Inferior parietal cortex (tissue), 1 donor: ENCODE data around the gene GTF2IRD1.
"Not testable (repeated sequence)": the region's sequence is repeated elsewhere in the genome, so short reads cannot be mapped to it uniquely, and the experiment has no call there.

Source experiments
- DNase-seq: peaks from one replicate; pipeline ENCODE4 v3.0.0-alpha.2; 2016; ENCODE audit errors: extremely low spot score

The GTF2IRD1 gene

DNA sequence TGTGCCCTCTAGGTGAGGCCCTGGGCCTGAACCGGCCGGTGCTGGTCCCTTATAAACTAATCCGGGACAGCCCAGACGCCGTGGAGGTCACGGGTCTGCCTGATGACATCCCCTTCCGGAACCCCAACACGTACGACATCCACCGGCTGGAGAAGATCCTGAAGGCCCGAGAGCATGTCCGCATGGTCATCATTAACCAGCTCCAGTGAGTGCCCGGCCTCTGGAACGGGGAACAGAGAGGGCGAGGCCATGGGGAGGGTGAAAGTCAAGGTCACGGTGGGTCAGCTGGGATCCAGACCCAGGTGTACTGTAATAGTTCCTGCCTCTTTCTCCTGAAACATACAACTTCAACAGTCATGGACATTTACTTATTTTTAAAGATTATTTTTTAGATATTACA is 137.1 kb downstream of the GTF2IRD1 start:
- no peak for DNase-seq

DNA sequence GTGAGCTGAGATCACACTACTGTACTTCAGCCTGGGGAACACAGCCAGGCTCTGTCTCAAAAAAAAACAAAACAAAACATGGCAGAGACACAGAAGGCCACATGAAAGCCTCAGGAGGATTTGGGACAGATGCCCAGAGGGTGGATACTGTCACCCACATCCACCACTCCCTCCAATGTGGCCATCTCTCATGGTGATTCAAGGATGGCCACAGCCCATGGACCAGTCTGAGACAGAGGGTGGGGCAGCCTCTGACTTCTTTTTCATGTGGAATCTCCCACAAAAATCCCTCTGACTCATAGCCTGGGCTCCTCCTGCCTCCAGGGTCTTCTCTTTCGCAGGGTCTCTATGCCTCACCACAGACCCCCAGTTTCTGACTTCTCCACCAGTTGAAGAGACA is 144.9 kb downstream of the GTF2IRD1 start:
- no peak for DNase-seq

- DNase-seq = no peak
Measured at GRCh38 chr7:74599244-74599643, 145.5 kb downstream of the GTF2IRD1 start.

DNA sequence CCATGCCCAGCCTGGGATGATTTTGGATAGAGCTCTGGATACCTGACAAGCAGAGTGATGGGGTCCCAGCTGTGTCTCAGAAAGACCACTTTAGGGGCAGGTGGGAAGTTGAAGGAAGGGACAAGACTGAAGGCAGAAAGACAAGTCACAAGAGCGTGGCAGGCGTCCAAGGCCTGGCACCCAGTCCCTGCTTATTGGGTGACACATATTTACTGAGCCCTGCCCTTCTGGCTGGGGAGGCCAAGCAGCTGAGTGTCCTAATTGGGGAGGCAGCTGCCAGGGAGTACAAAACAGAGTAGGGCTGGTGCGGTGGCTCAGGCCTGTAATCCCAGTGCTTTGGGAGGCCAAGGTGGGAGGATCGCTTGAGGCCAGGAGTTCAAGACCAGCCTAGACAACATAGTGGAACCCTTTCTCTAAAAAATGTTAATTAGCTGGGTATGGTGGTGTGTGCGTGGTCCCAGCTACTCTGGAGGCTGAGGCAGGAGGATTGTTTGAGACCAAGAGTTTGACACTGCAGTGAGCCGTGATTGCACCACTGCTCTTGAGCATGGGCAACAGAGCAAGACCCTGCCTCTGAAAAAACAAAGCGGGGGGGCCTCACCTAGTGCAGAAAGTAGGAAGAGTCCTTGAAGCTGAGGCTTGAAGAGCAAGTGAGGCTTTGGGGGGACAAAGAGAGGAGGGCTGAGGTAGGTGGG is 150.8 kb downstream of the GTF2IRD1 start:
- DNase-seq = no peak

- DNase-seq = no peak
Measured at GRCh38 chr7:74606101-74606908, 152.6 kb downstream of the GTF2IRD1 start.

DNA sequence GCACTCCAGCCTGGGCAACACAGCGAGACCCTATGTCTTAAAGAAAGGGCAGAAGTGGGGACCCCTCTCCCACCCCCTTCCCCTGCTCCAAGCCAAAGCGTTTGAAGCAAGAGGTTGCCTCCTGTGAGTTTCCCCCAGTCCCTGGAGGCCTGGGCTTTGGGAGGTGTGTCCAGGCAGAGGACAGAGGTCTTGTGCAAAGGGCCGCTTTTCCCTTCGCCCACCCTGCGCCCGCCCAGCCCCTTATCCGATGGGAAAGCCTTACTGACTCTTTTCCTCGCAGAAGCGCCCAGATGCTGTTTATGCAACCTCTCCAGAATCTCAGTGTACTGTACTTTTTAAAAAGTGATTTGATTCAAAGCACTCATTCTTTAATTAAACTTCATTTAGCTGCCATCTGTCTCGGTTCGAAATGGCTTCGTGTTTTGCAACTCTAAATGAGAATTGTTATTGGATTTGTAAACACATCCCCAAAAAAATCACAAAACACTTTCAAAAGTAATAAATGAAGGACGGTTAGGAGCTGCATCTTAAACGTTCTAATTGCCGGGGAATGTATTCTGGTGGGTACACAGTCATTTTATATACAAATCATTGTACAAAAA is 153.3 kb downstream of the GTF2IRD1 start:
- no peak for DNase-seq

DNA sequence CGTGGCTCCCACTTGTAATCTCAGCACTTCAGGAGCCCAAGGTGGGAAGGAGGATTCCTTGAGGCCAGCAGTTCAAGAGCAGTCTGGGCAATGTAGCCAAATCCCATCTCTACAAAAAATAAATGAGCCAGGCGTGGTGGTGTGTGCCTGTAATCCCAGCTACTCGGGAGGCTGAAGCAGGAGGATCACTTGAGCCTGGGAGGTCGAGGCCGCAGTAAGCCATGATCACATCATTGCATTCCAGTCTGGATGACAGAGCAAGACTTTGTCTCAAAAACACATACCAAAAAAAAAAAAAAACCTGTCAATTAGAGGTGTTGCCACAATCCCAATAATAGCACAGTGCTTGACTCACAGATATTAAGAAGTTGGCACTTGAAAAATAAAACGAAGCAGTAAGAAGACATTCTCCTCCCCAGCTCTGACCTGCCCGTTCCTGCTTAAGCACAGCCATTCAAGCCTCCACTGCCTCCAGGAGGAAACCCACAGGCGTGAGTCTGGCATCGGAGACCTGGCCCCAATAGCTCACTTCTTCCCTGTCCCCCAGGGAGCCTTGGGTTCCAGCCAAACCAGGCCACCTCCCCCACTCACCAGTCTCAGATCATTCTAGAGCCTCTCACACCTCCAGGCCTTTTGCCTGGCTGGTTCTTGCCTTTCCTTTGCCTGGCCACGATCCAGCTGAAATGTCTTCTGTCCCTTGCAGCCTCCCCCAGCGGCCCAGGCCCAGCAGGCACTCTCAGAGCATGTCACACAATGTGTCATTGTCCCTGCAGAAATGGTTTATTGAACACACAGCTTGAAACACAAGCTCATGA is 158.5 kb downstream of the GTF2IRD1 start:
- no peak for DNase-seq

DNA sequence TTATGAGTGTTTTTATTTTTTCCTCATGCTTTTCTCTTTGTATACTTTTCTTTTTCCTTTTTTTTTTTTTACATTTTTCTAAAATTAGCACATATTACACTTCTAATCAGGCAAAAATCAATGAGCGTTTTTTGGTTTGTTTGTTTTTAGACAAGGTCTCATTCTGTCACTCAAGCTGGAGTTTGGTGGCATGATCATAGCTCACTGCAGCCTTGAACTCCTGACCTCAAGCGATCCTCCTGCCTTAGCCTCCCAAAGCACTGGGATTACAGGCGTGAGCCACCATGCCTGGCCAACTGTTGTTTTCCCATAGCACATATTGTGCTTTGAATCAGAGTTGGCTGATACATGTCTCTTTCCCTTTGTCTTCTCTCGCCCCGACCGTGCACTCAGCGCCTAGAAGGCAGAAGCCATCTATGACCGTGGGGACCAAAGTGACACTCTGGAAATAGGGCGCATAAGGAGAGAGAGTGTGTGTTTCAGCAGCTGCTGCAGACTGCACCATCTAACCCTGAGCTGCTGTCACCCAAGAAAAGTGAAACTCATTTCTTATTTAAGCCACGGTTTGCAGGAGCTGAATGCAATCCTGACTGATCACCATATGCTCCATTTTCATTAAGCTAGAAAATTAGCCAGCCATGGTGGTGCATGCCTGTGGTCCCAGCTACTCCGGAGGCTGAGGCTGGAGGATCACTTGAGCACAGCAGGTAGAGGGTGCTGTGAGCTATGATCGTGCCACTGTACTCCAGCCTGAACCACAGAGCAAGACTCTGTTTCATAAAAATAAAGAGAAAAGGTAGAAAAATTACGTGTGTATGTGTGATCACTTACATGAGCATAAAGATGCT is 162.5 kb downstream of the GTF2IRD1 start:
- no peak for DNase-seq

DNA sequence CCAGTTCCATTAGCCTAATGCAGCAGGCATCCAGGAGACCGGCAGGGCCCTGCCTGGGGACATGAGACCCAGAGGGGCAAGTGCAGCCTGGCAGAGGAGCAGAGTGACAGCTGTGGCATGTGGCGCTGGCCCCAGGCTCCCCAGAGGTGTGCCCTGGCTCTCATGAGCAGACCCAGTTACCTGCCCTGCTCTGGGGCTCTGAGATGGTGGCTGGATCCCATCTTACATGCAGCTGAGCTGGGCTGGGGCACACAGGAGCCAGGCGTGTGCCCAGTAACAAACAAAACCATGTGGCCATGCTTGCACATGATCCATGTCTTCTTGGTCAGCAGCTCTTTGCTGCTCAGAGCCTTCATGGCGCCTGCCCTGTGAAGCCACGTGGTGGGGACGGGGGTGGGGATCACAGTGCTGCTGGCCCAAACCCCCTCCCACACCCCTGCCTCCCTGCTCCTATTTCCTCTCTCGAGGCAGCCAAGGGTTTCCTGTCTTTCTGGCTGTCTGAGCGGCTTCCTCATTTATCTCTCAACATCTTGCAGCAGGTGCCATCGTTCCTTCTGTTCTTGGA is 163.6 kb downstream of the GTF2IRD1 start:
- DNase-seq = no peak

- no peak for DNase-seq
Measured at GRCh38 chr7:74619235-74619860, 165.6 kb downstream of the GTF2IRD1 start.

DNA sequence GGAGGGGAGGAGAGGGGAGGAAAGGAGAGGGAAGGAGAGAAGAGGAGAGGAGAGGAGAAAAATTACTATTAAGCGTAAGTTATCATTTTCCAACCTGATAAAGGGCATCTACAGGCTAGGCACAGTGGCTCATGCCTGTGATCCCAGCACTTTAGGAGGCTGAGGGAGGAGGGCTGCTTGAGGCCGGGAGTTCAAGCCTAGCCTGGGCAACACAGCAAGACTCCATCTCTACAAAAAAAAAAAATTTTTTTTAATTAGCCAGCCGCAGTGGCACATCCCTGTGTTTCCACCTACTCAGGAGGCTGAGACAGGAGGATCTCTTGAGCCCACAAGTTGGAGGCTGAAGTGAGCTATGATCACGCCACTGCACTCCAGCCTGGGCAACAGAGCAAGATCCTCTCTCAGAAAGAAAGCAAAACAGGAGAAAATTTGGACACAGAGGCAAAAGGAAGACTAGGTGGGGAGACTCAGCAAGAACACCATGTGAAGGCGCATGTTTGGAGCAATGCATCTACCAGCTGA is 168.6 kb downstream of the GTF2IRD1 start:
- DNase-seq = no peak

DNA sequence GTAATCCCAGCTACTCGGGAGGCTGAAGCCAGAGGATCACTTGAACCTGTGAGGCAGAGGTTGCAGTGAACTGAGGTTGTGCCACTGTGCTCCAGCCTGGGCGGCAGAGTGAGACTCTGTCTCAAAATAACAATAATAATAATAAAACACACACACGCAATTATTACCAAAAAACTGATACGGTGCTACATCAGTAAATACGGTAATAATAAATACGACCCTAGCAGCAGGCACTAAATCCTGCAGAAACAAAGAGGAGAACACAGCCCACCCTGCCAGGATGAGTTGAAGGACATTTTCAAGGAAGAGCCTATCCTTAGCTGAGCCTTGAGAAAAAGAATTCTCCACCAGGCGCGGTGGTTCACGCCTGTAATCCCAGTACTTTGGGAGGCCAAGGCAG is 169.4 kb downstream of the GTF2IRD1 start:
- DNase-seq = no peak

GRCh38 chr7:74625446-74625845 is 171.7 kb downstream of the GTF2IRD1 start:
- DNase-seq = no peak

GRCh38 chr7:74627661-74628411 is 174.1 kb downstream of the GTF2IRD1 start:
- no peak for DNase-seq

GRCh38 chr7:74632505-74632904 is 178.8 kb downstream of the GTF2IRD1 start:
- DNase-seq = no peak

DNA sequence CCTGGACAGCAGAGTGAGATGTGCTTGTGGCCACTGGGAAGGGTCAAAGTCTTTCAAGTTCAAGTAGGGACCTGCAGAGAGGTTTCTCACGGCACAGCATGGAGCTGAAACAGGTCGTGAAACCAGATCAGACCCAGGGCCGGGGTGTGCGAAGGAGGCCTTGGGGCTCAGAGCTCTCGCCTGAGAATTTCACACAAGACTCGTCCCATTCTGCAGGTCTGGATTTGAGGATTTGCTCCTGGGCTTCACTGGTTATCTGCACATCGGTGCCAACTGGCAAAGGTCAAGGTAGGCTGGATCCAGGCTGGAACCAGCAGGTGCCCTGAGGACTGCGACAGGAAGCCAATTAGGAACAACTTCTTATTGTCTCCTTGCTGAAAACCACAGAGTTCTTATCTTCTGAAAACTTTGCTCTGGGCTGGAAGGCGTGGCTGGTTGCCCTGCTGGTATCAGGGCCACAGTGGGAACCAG is 179.8 kb downstream of the GTF2IRD1 start:
- no peak for DNase-seq

DNA sequence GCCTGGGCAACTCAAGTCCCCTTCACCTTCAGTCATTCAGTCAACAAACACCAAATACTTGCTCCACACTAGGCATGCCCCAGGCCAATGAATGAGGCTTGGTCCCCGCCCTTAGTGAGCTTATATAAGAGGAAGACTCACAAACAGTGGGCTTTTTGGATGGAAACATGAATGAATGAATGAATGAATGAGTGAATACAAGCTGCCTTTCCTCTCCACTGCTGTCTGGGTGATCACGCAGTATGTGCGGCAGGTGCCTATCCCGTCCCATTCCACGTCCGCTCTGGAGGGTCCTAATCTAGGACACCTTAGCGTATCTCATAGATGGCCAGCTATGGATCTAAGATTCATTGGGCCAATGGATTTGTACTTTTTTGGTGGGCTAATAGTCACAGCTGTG is 184.0 kb downstream of the GTF2IRD1 start:
- DNase-seq = no peak

- not testable (repeated sequence) for DNase-seq
Measured at GRCh38 chr7:74650055-74650454, 196.3 kb downstream of the GTF2IRD1 start.

GRCh38 chr7:74650493-74651132 is 196.9 kb downstream of the GTF2IRD1 start:
- not testable (repeated sequence) for DNase-seq
